Prostate gland (tissue), 2 donors: ENCODE measurements around the gene CTRB1.
"Not testable (repeated sequence)": the region's sequence is repeated elsewhere in the genome, so short reads cannot be mapped to it uniquely, and the experiment has no call there.

Experiments used
- POLR2AphosphoS5 ChIP-seq: sonication (generic); formaldehyde crosslinking; IDR thresholded peaks from one replicate; pipeline ENCODE4 v1.6.1; 2017; ENCODE audit warnings: antibody characterized with exemption
- TF ChIP-seq, protein P1 (sequence below), 4 experiments: fragments of 200-600 bp in 2 of 4; fragments of 450-650 bp in 2 of 4; sonication (generic) in 2 of 4; IDR thresholded peaks; 1 replicate in 3 of 4; 2 replicates in 1 of 4; pipeline ENCODE4 v1.5.1; 2016 to 2019; ENCODE audit warnings: antibody characterized with exemption in 4 of 4, mild to moderate bottlenecking in 2 of 4, moderate library complexity in 2 of 4

DNA sequence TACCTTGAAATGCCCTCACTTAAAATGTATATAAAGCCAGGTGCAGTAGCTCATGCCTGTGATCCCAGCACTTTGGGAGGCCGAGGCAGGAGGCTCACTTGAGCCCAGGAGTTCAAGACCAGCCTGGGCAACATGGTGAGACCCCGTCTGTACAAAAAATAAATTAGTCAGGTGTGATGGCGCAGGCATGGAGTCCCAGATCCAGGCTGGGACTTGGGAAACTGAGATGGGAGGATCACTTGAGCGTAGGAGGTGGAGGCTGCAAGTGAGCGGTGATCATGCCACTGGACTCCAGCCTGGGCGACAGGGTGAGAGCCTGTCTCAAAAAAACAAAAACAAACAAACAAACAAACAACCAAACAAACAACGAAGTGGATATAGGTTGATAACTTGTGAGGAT is 9.3 kb upstream of the CTRB1 start:
- TF ChIP-seq, protein P1, sequence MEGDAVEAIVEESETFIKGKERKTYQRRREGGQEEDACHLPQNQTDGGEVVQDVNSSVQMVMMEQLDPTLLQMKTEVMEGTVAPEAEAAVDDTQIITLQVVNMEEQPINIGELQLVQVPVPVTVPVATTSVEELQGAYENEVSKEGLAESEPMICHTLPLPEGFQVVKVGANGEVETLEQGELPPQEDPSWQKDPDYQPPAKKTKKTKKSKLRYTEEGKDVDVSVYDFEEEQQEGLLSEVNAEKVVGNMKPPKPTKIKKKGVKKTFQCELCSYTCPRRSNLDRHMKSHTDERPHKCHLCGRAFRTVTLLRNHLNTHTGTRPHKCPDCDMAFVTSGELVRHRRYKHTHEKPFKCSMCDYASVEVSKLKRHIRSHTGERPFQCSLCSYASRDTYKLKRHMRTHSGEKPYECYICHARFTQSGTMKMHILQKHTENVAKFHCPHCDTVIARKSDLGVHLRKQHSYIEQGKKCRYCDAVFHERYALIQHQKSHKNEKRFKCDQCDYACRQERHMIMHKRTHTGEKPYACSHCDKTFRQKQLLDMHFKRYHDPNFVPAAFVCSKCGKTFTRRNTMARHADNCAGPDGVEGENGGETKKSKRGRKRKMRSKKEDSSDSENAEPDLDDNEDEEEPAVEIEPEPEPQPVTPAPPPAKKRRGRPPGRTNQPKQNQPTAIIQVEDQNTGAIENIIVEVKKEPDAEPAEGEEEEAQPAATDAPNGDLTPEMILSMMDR (IDR thresholded peaks at IDR 0.05), result not testable (repeated sequence)
- TF ChIP-seq POLR2AphosphoS5, result not testable (repeated sequence)
